Measurements from ENCODE around the gene ZNF74.
"Not testable (repeated sequence)": the region's sequence is repeated elsewhere in the genome, so short reads cannot be mapped to it uniquely, and the experiment has no call there.

ZNF74 gene

DNA sequence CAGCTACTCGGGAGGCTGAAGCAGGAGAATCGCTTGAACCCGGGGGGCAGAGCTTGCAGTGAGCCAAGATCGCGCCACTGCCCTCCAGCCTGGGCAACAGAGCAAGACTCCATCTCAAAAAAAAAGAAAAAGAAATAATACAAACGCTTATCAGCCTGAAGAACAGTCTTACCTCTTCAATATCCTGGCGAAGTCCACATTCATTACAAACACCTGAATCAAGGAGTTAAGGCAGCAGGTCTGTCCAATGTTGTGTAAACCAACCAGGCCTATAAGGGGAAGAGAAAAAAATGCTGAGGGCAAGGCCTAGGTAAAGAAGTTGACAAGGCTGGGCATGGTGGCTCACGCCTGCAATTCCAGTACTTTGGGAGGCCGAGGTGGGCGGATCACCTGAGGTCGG, 17.0 kb upstream of the ZNF74 start:
- DNase-seq, result not testable (repeated sequence)

- no peak for DNase-seq
These were observed 15.8 kb upstream of the ZNF74 start for GRCh38 chr22:20378110-20378509.

DNA sequence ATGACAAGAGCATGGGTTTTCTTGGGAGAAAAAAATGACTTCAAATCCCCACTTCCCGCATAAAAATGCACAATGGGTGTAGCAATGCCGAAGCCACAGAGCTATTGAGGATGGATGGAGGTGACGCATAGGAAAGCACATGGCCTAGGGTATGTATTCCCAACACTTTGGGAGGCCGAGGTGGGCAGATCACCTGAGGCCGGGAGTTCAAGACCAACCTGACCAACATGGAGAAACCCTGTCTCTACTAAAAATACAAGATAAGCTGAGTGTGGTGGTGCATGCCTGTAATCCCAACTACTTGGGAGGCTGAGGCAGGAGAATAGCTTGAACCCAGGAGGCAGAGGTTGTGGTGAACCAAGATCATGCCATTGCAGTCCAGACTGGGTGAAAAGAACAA, 15.3 kb upstream of the ZNF74 start:
- DNase-seq, result not testable (repeated sequence)

- no peak for DNase-seq
These were observed 13.5 kb upstream of the ZNF74 start for GRCh38 chr22:20380486-20380885.

- no peak for DNase-seq
These were observed 10.4 kb upstream of the ZNF74 start for GRCh38 chr22:20383538-20383937.

GRCh38 chr22:20384171-20384570, 9.8 kb upstream of the ZNF74 start:
- no peak for DNase-seq

- no peak for DNase-seq
These were observed 9.1 kb upstream of the ZNF74 start for GRCh38 chr22:20384865-20385264.

DNA sequence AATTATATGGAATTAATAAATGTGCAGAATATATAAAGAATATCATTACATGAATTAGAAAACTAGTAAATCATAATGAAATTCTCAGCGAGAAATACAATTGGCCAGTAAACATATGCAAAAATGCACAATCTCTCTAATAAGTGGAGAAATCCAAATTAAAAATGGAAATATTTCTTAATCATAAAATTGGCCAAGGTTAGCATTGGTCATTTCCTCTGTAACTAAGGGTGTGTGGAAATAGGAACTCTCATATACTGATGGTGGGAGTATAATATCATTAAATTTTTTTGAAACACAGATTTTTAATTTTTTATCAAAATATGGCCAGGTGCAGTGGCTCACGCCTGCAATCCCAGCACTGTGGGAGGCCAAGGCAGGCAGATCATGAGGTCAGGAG, 7.6 kb upstream of the ZNF74 start:
- DNase-seq, result no peak

GRCh38 chr22:20386972-20387371, 7.0 kb upstream of the ZNF74 start:
- no peak for DNase-seq

DNA sequence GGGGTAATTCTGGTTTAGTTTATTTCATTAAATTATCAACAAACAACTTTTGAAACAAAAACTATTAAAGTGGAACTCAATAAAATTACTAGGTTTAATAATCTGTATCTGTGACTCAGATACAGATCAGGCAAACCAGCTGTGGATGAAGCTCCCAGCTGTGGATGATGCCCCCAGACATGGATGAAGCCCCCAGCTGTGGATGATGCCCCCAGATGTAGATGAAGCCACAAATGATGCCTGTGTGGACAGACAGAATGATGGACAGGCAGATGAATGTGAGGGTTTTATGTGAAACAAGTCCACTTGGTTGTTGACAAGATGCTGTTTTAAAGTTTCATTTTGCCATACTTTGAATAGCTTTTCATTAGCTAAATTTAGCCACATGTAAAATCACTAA, 5.8 kb upstream of the ZNF74 start:
- no peak for DNase-seq

DNA sequence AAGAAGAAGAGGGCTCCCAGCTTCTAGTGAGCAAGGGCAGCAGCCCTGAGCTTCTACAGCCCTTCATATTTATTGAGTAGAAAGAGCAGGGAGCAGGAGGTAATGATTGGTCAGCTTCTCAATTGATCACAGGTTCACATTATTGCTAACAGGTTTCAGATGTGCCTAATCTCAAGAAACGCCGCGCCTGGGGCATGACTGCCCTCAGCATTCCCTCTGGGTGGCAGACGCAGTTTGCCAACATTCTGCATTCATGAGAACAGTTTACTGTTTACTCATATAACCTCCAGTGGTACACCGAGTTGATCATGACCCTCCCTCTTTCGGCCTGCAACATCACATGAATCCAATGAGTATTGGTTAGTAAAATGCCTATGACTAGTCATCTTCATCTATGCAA, 4.7 kb upstream of the ZNF74 start:
- no peak for DNase-seq

DNA sequence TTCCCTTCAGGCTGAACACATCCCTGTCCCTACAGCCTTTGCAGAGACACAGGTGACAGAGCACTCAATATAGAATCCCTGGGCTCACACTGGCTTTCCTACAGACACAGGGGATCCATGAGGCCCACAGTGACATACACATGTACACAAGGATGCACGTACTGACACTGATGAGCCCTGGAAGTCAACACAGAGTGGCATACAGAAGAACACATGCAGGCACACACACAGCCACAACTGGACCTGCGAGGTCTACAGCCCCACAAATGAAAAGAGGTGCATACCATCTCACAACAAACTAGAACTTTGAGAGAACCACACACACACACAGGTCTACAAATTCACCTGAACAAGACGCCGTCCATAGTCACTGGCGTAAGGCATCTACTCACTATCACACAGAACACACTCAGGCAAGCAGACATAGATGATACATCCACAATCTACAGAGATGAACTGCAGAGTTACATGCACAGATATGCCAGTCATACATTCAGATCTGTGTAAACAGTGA, 3.5 kb upstream of the ZNF74 start:
- no peak for DNase-seq

- no peak for DNase-seq
These were observed 2.7 kb upstream of the ZNF74 start for GRCh38 chr22:20391222-20391621.

DNA sequence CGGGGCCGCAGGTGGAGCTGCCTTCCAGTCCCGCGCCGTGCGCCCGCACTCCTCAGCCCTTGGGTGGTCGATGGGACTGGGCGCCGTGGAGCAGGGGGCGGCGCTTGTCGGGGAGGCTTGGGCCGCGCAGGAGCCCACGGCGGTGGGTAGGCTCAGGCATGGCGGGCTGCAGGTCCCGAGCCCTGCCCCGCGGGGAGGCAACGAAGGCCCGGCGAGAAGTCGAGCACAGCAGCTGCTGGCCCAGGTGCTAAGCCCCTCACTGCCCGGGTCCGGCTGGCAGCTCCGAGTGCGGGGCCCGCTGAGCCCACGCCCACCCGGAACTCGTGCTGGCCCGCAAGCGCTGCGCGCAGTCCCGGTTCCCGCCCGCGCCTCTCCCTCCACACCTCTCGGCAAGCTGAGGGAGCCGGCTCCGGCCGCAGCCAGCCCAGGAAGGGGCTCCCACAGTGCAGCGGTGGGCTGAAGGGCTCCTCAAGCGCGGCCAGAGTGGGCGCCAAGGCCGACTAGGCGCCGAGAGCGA, 1.5 kb upstream of the ZNF74 start:
- DNase-seq, result not testable (repeated sequence)

GRCh38 chr22:20392983-20393704, 807 bp upstream of the ZNF74 start:
- no peak for DNase-seq

DNA sequence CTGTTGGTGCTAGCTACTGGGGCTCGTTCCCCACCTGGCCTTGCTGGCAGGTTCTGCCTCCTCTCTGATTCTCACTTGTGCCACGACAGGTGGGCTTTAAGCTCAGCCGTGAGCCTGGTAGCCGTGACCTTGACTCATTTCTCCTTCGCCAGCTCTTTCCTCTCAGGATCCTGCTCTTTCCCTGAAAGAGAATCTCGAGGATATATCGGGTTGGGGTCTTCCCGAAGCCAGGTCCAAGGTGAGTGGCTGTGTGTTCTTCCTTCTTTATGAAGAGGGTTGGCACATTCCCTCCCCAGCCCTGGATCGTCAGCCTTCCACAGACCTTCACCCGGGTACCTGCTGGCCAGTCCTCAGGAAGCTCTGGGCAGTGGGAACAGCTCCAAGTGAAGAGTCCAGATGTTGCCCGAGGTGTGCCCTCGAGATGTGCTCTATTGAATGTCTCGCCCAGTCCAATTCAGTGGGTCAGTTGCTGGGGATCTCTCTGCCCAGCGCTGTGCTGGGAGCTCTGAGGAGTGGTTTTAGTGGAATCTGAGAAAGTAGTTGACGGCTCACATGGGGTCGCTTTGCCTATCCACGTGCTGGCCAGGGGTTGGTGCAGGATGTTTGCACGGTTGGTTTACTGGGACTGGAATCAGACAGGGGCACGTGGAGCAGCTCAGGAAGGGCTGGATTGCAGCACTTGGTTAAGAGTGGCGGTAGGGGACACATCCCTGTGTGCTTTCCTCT, 1.4 kb downstream of the ZNF74 start:
- DNase-seq, result no peak

GRCh38 chr22:20395907-20396287, 1.9 kb downstream of the ZNF74 start:
- no peak for DNase-seq

DNA sequence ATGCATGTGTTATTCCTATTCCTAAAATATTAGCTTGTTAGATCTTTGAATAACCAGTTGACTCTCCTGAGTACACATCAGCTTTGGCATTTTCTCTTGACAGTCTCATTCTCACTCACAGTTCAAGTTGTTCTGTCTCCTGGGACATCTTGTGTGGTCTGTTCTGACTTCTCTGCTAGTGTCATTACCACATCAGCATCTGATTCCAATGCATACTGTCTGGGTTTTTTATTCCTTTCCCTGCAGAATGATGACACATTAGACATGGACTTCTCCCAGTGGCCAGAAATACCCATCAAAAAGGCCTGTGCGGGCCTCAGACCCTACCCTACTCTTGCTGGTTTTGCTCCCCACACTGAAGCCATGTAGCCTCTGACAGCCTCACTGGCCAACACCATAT, 2.7 kb downstream of the ZNF74 start:
- no peak for DNase-seq

DNA sequence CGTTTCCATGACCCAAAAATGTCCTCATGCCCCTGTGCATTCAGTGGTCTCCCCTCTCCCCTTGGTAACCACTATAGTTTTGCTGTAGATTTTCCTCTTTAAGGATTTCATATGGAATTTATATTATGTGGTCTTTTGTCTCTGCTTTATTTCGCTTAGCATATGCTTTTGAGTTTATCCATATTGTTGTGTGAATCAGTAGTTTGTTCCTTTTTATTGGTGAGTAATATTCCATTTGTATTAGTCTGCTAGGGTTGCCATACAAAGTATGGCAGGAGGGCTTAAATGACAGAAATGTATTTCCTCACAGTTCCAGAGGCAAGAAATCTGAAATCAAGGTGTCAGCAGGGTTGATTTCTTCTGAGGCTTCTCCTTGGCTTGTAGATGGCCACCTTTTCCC, 3.5 kb downstream of the ZNF74 start:
- no peak for DNase-seq

DNA sequence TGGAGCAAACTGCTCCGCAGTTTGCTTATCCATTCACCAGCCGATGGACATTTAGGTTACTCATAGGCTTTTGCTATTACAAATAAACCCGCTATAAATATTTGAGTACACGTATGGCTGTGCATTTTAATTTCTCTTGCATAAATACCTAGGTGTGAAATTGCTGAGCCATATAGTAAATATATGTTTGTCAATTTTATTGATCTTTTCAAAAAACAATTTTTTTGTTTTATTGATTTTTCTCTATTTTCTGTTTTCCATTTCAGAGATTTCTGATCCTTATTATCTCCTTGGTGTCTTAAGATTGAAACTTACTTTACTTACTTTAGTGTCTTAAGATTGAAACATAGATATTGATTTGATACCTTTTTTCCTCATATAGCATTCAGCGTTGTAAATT, 4.5 kb downstream of the ZNF74 start:
- DNase-seq, result no peak

- no peak for DNase-seq
These were observed 6.1 kb downstream of the ZNF74 start for GRCh38 chr22:20399866-20400605.

- DNase-seq, result no peak
These were observed 6.8 kb downstream of the ZNF74 start for GRCh38 chr22:20400606-20401375.

All from amniotic stem cell (primary cell).